ENCODE measurements around the gene FHIT.

- TF ChIP-seq CTCF (IDR thresholded peaks at IDR 0.05) (no peak), POLR2A (IDR thresholded peaks at IDR 0.05) (no peak)
These were observed 1119.6 kb downstream of the FHIT start for GRCh38 chr3:60131618-60132017.
